Erythroblast (primary cell): Measurements from ENCODE around the gene CRHR1.

Experiments
- GATA1 ChIP-seq: IDR thresholded peaks from 2 replicates; pipeline ENCODE4 v1.6.1; 2011; ENCODE audit warnings: low read depth, mild to moderate bottlenecking, control low read depth, low read length, moderate library complexity
- POLR2A ChIP-seq: IDR thresholded peaks from 2 replicates; pipeline ENCODE4 v1.6.1; 2011; ENCODE audit warnings: mild to moderate bottlenecking, low read length

- TF ChIP-seq POLR2A (no peak), GATA1 (no peak)
Observed at GRCh38 chr17:45874151-45874550, 90.0 kb downstream of the CRHR1 start.
